Esophagus muscularis mucosa (tissue), 4 donors: Measurements from ENCODE around the gene BNC2. TPM values are rescaled to one million over a fixed set of nuclear protein-coding genes. Genes with fewer than 3 reads are reported as not detected.
"Not testable (repeated sequence)": the region's sequence is repeated elsewhere in the genome, so short reads cannot be mapped to it uniquely, and the experiment has no call there.

Source experiments
- DNase-seq: peaks from one replicate; pipeline ENCODE4 v3.0.0-alpha.2; 2017; ENCODE audit errors: extremely low spot score
- H3K27ac ChIP-seq, 4 donors: fragments of 200-600 bp; sonication (generic); replicated peaks in 1 of 4; 1 replicate in 3 of 4; 2 replicates in 1 of 4; pipeline ENCODE4 v1.5.1; 2016 to 2019; ENCODE audit warnings: mild to moderate bottlenecking in 1 of 4
- H3K27me3 ChIP-seq, 4 donors: fragments of 200-600 bp; sonication (generic); one replicate each; pipeline versions ENCODE4 v1.5.1 to v1.6.0; 2016 to 2019
- H3K36me3 ChIP-seq, 4 donors: fragments of 200-600 bp; sonication (generic); one replicate each; pipeline ENCODE4 v1.5.1; 2016 to 2019
- H3K4me1 ChIP-seq, 4 donors: fragments of 200-600 bp; sonication (generic); one replicate each; pipeline ENCODE4 v1.5.1; 2016 to 2019
- H3K4me3 ChIP-seq, 4 donors: fragments of 200-600 bp; sonication (generic); 1 replicate in 2 of 4; 2 replicates in 2 of 4; pipeline ENCODE4 v1.5.1; 2016 to 2019; ENCODE audit warnings: mild to moderate bottlenecking in 4 of 4, moderate library complexity in 1 of 4
- H3K9me3 ChIP-seq, 4 donors: fragments of 200-600 bp; sonication (generic); 1 replicate in 3 of 4; 2 replicates in 1 of 4; pipeline ENCODE4 v1.5.1; 2016 to 2019
- CTCF ChIP-seq, 3 experiments: fragments of 200-600 bp in 2 of 3; fragments of 450-650 bp in 1 of 3; sonication (generic) in 2 of 3; IDR thresholded peaks; one replicate each; pipeline ENCODE4 v1.5.1; 2017 to 2019; ENCODE audit warnings: antibody characterized with exemption in 3 of 3, mild to moderate bottlenecking in 2 of 3, moderate library complexity in 1 of 3
- EP300 ChIP-seq: sonication (generic); formaldehyde crosslinking; IDR thresholded peaks from one replicate; pipeline ENCODE4 v1.6.1; 2017; ENCODE audit warnings: antibody characterized with exemption
- POLR2A ChIP-seq: fragments of 450-650 bp; IDR thresholded peaks from one replicate; pipeline ENCODE4 v1.6.1; 2017; ENCODE audit warnings: antibody characterized with exemption, moderate library complexity, mild to moderate bottlenecking, low read depth
- POLR2AphosphoS5 ChIP-seq, 2 donors: sonication (generic); formaldehyde crosslinking; IDR thresholded peaks; one replicate each; pipeline ENCODE4 v1.6.1; 2017; ENCODE audit warnings: antibody characterized with exemption in 2 of 2
- WGBS: methylation state at CpG from one replicate; pipeline ENCODE4 v1.1.5; 2018; 5-methylcytosine and 5-hydroxymethylcytosine counted together
- intact Hi-C: fragments of 100-400 bp; cut with DNase I; formaldehyde crosslinking; loops from one replicate; pipeline ENCODE4 v1.15.1; 2023
- total RNA-seq, 4 donors: library from RNA; depleted of rRNA; stranded (reverse); fragments of >200 nt; gene quantifications; one replicate each; pipeline versions ENCODE4 v1.1.0 to v1.2.1, GENCODE V29; 2016

BNC2 gene
- total RNA-seq, 4 donors from 2014 or later: 95.3 to 138 (median 123) TPM

DNA sequence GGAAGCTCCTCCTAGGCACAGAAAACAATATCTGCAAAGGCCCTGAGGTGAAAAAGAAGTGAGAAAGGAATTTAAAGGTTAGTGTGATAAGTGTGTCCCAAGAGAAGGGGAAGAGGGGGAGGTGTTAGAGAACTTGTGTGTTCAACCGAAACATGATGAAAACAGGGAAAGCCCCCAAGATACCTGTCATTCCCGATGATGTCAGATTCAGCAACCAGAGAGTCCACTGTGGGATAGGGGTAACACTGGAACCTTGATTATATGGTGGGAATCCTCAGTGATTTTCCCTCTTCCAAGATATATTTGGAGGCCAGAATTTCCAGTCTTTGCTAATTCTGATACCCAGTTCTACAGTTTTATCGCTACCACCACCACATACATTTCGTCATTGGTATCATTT lies 15.5 kb upstream of the BNC2 start:
- intact Hi-C loops: loop anchor here (10.0 kb wide), 1 partner anchor 139 kb away; no protein-coding TSS in a partner anchor
- Histone ChIP-seq H3K9me3 (no peaks in the 10 kb centered on the region), H3K27me3 (no peaks in the 10 kb centered on the region), H3K36me3 (no peaks in the 10 kb centered on the region), H3K4me3 (no peak overlapping the region), H3K27ac (no peak overlapping the region), H3K4me1 (peaks cover 0 to 17% (median 14%) of the 10 kb centered on the region in 4 donors)
- DNase-seq: no peak
- 88% methylated on average over 4 of the region's 4 CpGs for WGBS
- no peak for TF ChIP-seq POLR2A
- no peak for TF ChIP-seq EP300
- TF ChIP-seq POLR2AphosphoS5 (IDR thresholded peaks at IDR 0.05): no peak
- TF ChIP-seq CTCF (IDR thresholded peaks at IDR 0.05): no peak

GRCh38 chr9:16884952-16885513 lies 14.6 kb upstream of the BNC2 start:
- 15% methylated on average over 5 of the region's 5 CpGs for WGBS
- TF ChIP-seq POLR2AphosphoS5 (IDR thresholded peaks at IDR 0.05) (peak; percentile 54 to 56), POLR2A (no peak), CTCF (IDR thresholded peaks at IDR 0.05) (no peak)
- Histone ChIP-seq H3K27me3 (no peaks in the 10 kb centered on the region), H3K36me3 (no peaks in the 10 kb centered on the region), H3K4me1 (peaks cover 0 to 17% (median 14%) of the 10 kb centered on the region in 4 donors), H3K9me3 (no peaks in the 10 kb centered on the region), H3K27ac (peak overlapping the region in 3 of 4 donors; percentile 35 to 63 (median 62)), H3K4me3 (no peak overlapping the region)
- intact Hi-C loops: loop anchor here (10.0 kb wide), 1 partner anchor 140 kb away; no protein-coding TSS in a partner anchor
- no peak for DNase-seq

DNA sequence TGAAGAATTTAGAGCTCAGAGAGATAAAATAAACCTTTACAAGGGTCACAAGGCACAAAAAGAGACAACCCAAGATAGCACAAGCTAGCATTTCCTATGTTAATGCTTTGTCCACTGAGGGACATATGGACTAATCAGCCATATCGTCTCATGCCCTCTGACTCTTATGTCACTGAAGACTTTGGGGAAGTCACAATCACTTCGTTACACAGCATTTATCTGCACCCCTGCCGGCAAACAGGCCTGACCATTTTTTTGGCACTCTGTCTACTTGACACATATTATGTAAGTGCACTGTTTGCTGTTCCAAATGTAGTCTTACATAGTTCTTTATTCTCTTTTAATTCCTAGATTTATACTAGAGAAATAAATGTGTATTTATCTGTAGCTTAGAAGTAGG lies 13.9 kb upstream of the BNC2 start:
- Histone ChIP-seq H3K9me3 (no peaks in the 10 kb centered on the region), H3K4me3 (no peak overlapping the region), H3K36me3 (no peaks in the 10 kb centered on the region), H3K27ac (peak overlapping the region in 2 of 4 donors; percentile 62 to 63), H3K4me1 (peaks cover 0 to 17% (median 14%) of the 10 kb centered on the region in 4 donors), H3K27me3 (no peaks in the 10 kb centered on the region)
- DNase-seq: no peak
- intact Hi-C loops: loop anchor here (10.0 kb wide), 1 partner anchor 140 kb away; no protein-coding TSS in a partner anchor
- TF ChIP-seq POLR2AphosphoS5 (IDR thresholded peaks at IDR 0.05) (no peak), CTCF (IDR thresholded peaks at IDR 0.05) (no peak), EP300 (no peak), POLR2A (no peak)
- 51% methylated on average over 3 of the region's 3 CpGs for WGBS

DNA sequence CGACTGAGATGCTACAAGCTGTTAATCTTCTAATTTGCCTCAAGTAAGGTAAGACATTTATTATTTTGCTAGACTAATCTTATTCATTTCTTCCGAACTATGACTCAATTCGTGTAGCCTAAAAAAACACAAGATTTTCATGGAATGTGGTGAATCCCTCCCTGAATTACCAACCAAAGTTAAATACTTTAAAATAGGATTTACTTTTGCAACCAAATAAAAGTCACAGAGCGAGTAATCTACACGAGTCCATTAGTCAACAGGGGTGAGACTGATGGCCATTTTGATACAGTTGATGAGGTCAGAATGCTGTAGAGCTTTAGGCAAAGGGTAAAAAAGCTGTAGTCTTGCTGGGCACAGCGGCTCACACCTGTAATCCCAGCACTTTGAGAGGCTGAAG lies 13.1 kb upstream of the BNC2 start:
- Histone ChIP-seq H3K9me3 (no peaks in the 10 kb centered on the region), H3K4me1 (peaks cover 0 to 17% (median 14%) of the 10 kb centered on the region in 4 donors), H3K27me3 (no peaks in the 10 kb centered on the region), H3K36me3 (no peaks in the 10 kb centered on the region), H3K4me3 (no peak overlapping the region), H3K27ac (no peak overlapping the region)
- intact Hi-C loops: loop anchor here (10.0 kb wide), 1 partner anchor 141 kb away; no protein-coding TSS in a partner anchor
- WGBS: 90% methylated on average over 6 of the region's 6 CpGs
- TF ChIP-seq POLR2AphosphoS5 (IDR thresholded peaks at IDR 0.05): no peak
- TF ChIP-seq POLR2A: no peak
- no peak for TF ChIP-seq CTCF (IDR thresholded peaks at IDR 0.05)
- TF ChIP-seq EP300: no peak
- DNase-seq: no peak

- not testable (repeated sequence) for H3K4me3 ChIP-seq, H3K27me3 ChIP-seq, H3K27ac ChIP-seq, H3K9me3 ChIP-seq, DNase-seq, H3K36me3 ChIP-seq
- intact Hi-C loops: loop anchor here (10.0 kb wide), 1 partner anchor 142 kb away; no protein-coding TSS in a partner anchor
- WGBS: 92% methylated on average over 6 of the region's 6 CpGs
- peaks cover 0 to 17% (median 14%) of the 10 kb centered on the region in 4 donors for H3K4me1 ChIP-seq
These were observed 12.0 kb upstream of the BNC2 start for GRCh38 chr9:16882440-16882839.
